Calu3 (cell line): ENCODE measurements around the gene PTPN20. TPM values are rescaled to one million over a fixed set of nuclear protein-coding genes. Genes with fewer than 3 reads are reported as not detected.

Experiments used
- BruUV-seq: library from RNA; stranded (reverse); fragments of 400-500 nt; replicated peaks from 2 replicates; lab custom pipeline; 2021; lab: Mats Ljungman, UMichigan
- CTCF ChIA-PET: fragments of 300-600 bp; sonication (Branson Sonifier 250); formaldehyde crosslinking; loops from one replicate; lab custom pipeline; 2022; ENCODE audit warnings: antibody characterized with exemption; lab: Charles Lee
- DNase-seq: peaks from one replicate; pipeline ENCODE4 v3.0.0; 2022
- H3K27ac Mint-ChIP-seq: one replicate; pipeline ENCODE4 v1.8.0; 2022; ENCODE audit warnings: mixed read lengths; ENCODE audit not compliant: unreplicated experiment
- H3K27me3 Mint-ChIP-seq: one replicate; pipeline ENCODE4 v1.8.0; 2022; ENCODE audit warnings: mixed read lengths; ENCODE audit not compliant: unreplicated experiment
- H3K36me3 Mint-ChIP-seq: one replicate; pipeline ENCODE4 v1.8.0; 2022; ENCODE audit warnings: mild to moderate bottlenecking, moderate library complexity, mixed read lengths; ENCODE audit not compliant: insufficient read depth, unreplicated experiment
- H3K4me1 Mint-ChIP-seq: one replicate; pipeline ENCODE4 v1.8.0; 2022; ENCODE audit warnings: mild to moderate bottlenecking, low read depth, mixed read lengths; ENCODE audit not compliant: unreplicated experiment
- H3K4me3 Mint-ChIP-seq: one replicate; pipeline ENCODE4 v1.8.0; 2022; ENCODE audit warnings: mild to moderate bottlenecking, low read depth, moderate library complexity, mixed read lengths; ENCODE audit not compliant: unreplicated experiment
- H3K9me3 Mint-ChIP-seq: one replicate; pipeline ENCODE4 v1.8.0; 2022; ENCODE audit warnings: low read depth, mixed read lengths; ENCODE audit not compliant: unreplicated experiment
- CTCF ChIP-seq: fragments of 200-600 bp; IDR thresholded peaks from one replicate; pipeline ENCODE4 v1.8.0; 2022; ENCODE audit warnings: antibody characterized with exemption; ENCODE audit not compliant: unreplicated experiment
- intact Hi-C: fragments of 100-400 bp; cut with micrococcal nuclease; formaldehyde crosslinking; loops from one replicate; pipeline ENCODE4 v1.10.0; 2022; ENCODE audit not compliant: unreplicated experiment
- total RNA-seq: library from RNA; stranded (reverse); gene quantifications from 2 replicates; pipeline ENCODE4 v1.2.3, GENCODE V29; 2022

The PTPN20 gene
- total RNA-seq, 1 experiment from 2014 or later, result 7.1 TPM

- intact Hi-C loops, result loop anchor here (1.0 kb wide), 1 partner anchor 288 kb away; no protein-coding TSS in a partner anchor
- Mint-ChIP-seq H3K27ac (no peak overlapping the region), H3K27me3 (peaks cover 17% of the 10 kb centered on the region), H3K4me3 (no peak overlapping the region), H3K36me3 (no peaks in the 10 kb centered on the region), H3K4me1 (no peaks in the 10 kb centered on the region), H3K9me3 (no peaks in the 10 kb centered on the region)
- no TSS peak for BruUV-seq
- CTCF ChIA-PET, result interaction anchor here (0.6 to 2.3 kb wide), 4 partner anchors 12 to 316 kb away, joined by 4 to 28 read pairs (median 10); no protein-coding TSS in a partner anchor
- TF ChIP-seq CTCF, result peak; percentile 87
- DNase-seq, result peak; percentile 85
These were observed 113.4 kb downstream of the PTPN20 start for GRCh38 chr10:47024399-47025252.

- CTCF ChIA-PET, result interaction anchor here (1.5 to 2.3 kb wide), 3 partner anchors 22 to 315 kb away, joined by 5 to 28 read pairs (median 16); no protein-coding TSS in a partner anchor
- Mint-ChIP-seq H3K4me3 (no peak overlapping the region), H3K9me3 (no peaks in the 10 kb centered on the region), H3K27ac (no peak overlapping the region), H3K27me3 (peaks cover 22% of the 10 kb centered on the region), H3K4me1 (no peaks in the 10 kb centered on the region), H3K36me3 (no peaks in the 10 kb centered on the region)
- intact Hi-C loops, result no loop called here
- no peak for TF ChIP-seq CTCF
- no TSS peak for BruUV-seq
- no peak for DNase-seq
These were observed 114.0 kb downstream of the PTPN20 start for GRCh38 chr10:47025253-47025539.

- intact Hi-C loops, result no loop called here
These were observed 114.5 kb downstream of the PTPN20 start for GRCh38 chr10:47025540-47026300.

More at GRCh38 chr10:47025540-47026300, 114.5 kb downstream of the PTPN20 start:
- H3K36me3 Mint-ChIP-seq, result no peaks in the 10 kb centered on the region
- H3K4me1 Mint-ChIP-seq, result no peaks in the 10 kb centered on the region
- no TSS peak for BruUV-seq
- H3K27ac Mint-ChIP-seq, result no peak overlapping the region
- H3K9me3 Mint-ChIP-seq, result no peaks in the 10 kb centered on the region
- DNase-seq, result no peak
- no peak overlapping the region for H3K4me3 Mint-ChIP-seq
- CTCF ChIA-PET, result interaction anchor here (0.8 to 2.3 kb wide), 3 partner anchors 22 to 315 kb away, joined by 3 to 28 read pairs (median 16); no protein-coding TSS in a partner anchor
- no peak for TF ChIP-seq CTCF
- H3K27me3 Mint-ChIP-seq, result peaks cover 27% of the 10 kb centered on the region
